Mucosa of stomach (tissue), 1 donor: ENCODE data around the gene EMC7.
A peak's percentile ranks its signal among the peaks of the same experiment; 100 is the strongest.

ENCODE experiments used
- H3K27me3 ChIP-seq: one replicate; pipeline ENCODE4 v1.7.0; 2013; ENCODE audit warnings: mild to moderate bottlenecking, low read length; ENCODE audit not compliant: control insufficient read depth, insufficient read depth
- H3K36me3 ChIP-seq: one replicate; pipeline ENCODE4 v1.7.0; 2013; ENCODE audit warnings: low read length; ENCODE audit not compliant: control insufficient read depth, insufficient read depth
- H3K4me1 ChIP-seq: one replicate; pipeline ENCODE4 v1.7.0; 2013; ENCODE audit warnings: mild to moderate bottlenecking, low read length; ENCODE audit not compliant: control insufficient read depth, insufficient read depth
- H3K4me3 ChIP-seq: one replicate; pipeline ENCODE4 v1.7.0; 2013; ENCODE audit warnings: low read length
- H3K9ac ChIP-seq: one replicate; pipeline ENCODE4 v1.7.0; 2013; ENCODE audit warnings: mild to moderate bottlenecking, low read length, moderate library complexity
- H3K9me3 ChIP-seq: one replicate; pipeline ENCODE4 v1.7.0; 2013; ENCODE audit warnings: mild to moderate bottlenecking, low read length, moderate library complexity; ENCODE audit not compliant: control insufficient read depth
- donor health status: Pancreatic carcinoma.

Gene EMC7

GRCh38 chr15:34049112-34049511 is 52.5 kb downstream of the EMC7 start:
- H3K36me3 ChIP-seq, result no peaks in the 10 kb centered on the region
- H3K9me3 ChIP-seq, result no peaks in the 10 kb centered on the region
- no peak overlapping the region for H3K4me3 ChIP-seq
- no peaks in the 10 kb centered on the region for H3K4me1 ChIP-seq
- peaks cover 6% of the 10 kb centered on the region for H3K27me3 ChIP-seq
- H3K9ac ChIP-seq, result no peak overlapping the region

GRCh38 chr15:34047893-34048775 is 53.5 kb downstream of the EMC7 start:
- H3K4me1 ChIP-seq, result no peaks in the 10 kb centered on the region
- no peak overlapping the region for H3K9ac ChIP-seq
- H3K9me3 ChIP-seq, result no peaks in the 10 kb centered on the region
- H3K4me3 ChIP-seq, result no peak overlapping the region
- no peaks in the 10 kb centered on the region for H3K36me3 ChIP-seq
- peaks cover 6% of the 10 kb centered on the region for H3K27me3 ChIP-seq

DNA sequence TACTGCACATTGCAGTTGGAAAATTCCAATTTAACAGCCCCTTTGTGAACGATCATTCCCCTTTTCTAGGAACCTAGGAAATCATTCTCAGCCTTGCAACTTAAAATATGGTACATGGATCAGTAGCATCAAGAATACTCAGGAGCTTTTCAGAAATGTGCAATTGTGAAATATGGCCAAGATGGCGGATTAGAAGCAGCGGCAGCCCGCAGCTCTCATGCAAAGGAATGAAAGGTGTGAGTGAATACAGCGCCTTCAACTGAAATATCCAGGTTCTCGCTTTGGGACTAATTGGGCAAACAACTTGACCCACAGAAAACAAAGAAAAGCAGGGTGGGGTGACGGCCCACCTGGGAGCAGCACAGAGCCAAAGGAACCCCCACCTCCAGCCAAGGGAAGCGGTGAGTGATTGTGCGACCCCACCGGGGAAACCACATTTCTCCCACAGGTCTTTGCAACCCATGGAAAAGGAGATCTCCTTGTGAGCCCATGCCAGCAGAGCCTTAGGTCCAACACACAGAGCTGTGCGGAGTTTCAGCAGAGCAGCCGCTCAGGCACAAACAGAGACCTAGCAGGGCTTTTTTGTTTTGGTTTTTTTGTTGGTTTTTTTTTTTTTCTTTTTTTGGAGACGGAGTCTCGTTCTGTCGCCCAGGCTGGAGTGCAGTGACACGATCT is 55.1 kb downstream of the EMC7 start:
- Histone ChIP-seq H3K9me3 (no peaks in the 10 kb centered on the region), H3K4me1 (no peaks in the 10 kb centered on the region), H3K36me3 (no peaks in the 10 kb centered on the region), H3K27me3 (peaks cover 6% of the 10 kb centered on the region), H3K9ac (no peak overlapping the region), H3K4me3 (no peak overlapping the region)

GRCh38 chr15:34043813-34044212 is 57.8 kb downstream of the EMC7 start:
- H3K27me3 ChIP-seq, result peaks cover 6% of the 10 kb centered on the region
- H3K9me3 ChIP-seq, result no peaks in the 10 kb centered on the region
- no peak overlapping the region for H3K9ac ChIP-seq
- no peaks in the 10 kb centered on the region for H3K36me3 ChIP-seq
- no peaks in the 10 kb centered on the region for H3K4me1 ChIP-seq
- no peak overlapping the region for H3K4me3 ChIP-seq

DNA sequence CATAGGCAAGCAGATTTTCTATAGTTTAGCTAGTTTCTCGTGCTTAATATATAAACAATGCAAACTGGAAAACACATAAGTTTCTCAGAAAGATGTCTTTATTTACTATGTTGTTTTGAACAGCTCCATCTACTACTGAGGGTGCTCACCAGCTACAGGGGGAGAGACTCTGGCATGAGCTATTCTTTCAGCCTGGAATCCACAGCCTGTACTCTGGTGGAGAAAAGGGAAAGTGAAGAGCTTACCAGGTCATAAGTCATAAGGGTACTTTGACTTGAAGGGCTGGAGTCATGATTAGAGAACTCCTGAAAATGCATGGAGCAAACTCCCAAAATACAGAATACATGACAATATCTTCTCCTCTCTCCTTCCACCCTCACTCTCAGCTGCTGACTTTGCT is 58.3 kb downstream of the EMC7 start:
- Histone ChIP-seq H3K9ac (no peak overlapping the region), H3K27me3 (peaks cover 3% of the 10 kb centered on the region), H3K36me3 (no peaks in the 10 kb centered on the region), H3K4me1 (no peaks in the 10 kb centered on the region), H3K4me3 (no peak overlapping the region), H3K9me3 (no peaks in the 10 kb centered on the region)

GRCh38 chr15:34039790-34040113 is 61.9 kb downstream of the EMC7 start:
- no peaks in the 10 kb centered on the region for H3K4me1 ChIP-seq
- H3K36me3 ChIP-seq, result no peaks in the 10 kb centered on the region
- H3K9ac ChIP-seq, result no peak overlapping the region
- H3K9me3 ChIP-seq, result no peaks in the 10 kb centered on the region
- no peak overlapping the region for H3K4me3 ChIP-seq
- no peaks in the 10 kb centered on the region for H3K27me3 ChIP-seq

- Histone ChIP-seq H3K27me3 (no peaks in the 10 kb centered on the region), H3K9ac (peak within 1 kb of the TSS; percentile 63), H3K4me3 (peak within 1 kb of the TSS; percentile 44)
Measured at GRCh38 chr15:34038871-34039789, 62.5 kb downstream of the EMC7 start, which contains the start of gene AVEN. Gene AVEN, minus strand, starts transcription at chr15:34039204. Its CDS starts 158 bp downstream, at chr15:34039046.

DNA sequence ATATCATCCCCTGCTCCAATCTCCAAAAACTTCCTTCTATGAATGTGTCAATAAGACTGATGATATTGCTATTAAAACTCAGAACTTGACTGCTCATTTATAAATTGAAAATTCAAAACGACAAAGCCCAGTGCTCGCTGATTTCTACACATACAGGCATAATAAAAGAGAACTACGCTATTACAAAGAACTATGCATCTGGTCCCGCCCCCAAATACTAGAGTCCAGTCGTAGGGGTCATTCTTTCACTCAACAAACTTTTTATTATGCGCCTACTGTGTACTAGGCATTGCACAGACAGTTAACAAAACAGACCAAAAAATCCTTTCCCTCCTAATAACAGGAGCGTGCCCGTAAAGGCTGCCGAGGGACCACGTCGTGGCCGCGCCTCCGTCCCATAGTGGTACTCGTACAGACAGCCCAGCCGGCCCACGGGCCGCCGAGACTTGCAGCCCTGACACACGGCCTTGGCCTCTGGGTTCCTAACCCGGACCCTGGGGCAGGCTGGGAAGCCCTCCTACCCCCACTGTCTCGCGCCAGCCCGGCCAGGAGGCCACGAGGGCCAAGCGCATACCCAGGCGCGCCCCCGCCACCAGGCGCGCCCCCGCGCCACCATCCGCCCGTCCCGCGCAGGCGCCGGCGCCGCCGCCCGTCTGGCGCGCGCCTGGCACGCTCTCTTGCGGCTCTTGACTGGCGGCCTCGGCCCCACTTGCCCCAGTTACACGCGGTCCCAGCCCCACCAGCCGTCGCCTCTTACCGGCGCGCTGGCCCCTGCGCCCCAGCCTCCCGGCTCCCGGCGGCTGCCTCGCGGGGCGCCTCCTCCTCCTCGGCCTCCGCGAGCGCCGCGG is 63.4 kb downstream of the EMC7 start:
- Histone ChIP-seq H3K9ac (peak overlapping the region; percentile 63), H3K4me3 (peak overlapping the region; percentile 42)

More at GRCh38 chr15:34038871-34039789, 62.5 kb downstream of the EMC7 start, which contains the start of gene AVEN:
- no peaks in the 10 kb centered on the region for H3K4me1 ChIP-seq
- H3K36me3 ChIP-seq, result no peaks in the 10 kb centered on the region
- H3K9me3 ChIP-seq, result no peaks in the 10 kb centered on the region

More for the DNA sequence above, 63.4 kb downstream of the EMC7 start:
- Histone ChIP-seq H3K4me1 (no peaks in the 10 kb centered on the region), H3K9me3 (no peaks in the 10 kb centered on the region), H3K27me3 (no peaks in the 10 kb centered on the region), H3K36me3 (no peaks in the 10 kb centered on the region)
